ENCODE measurements around the gene TAX1BP3.

DNA sequence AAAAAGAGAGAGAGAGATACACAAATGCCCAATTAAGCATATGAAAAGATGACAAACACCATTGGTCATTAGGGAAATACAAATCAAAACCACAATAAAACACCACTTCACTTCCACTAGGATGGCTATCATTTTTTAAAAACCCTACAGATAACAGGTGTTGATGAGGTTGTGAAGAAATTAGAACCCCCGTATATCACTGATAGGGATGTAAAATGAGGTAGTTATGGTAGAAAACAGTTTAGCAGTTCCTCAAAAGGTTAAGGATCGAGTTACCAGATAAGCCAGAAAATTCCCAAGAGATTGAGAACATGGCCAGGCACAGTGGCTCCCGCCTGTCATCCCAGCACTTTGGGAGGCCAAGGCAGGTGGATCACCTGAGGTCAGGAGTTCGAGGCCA, 24.8 kb upstream of the TAX1BP3 start:
- TF ChIP-seq ZBTB21 (tag by site-specific recombination; IDR thresholded peaks at IDR 0.05), result no peak
- no peak for TF ChIP-seq HOXA7 (CRISPR knock-in tag; IDR thresholded peaks at IDR 0.05; ENCODE audit: borderline replicate concordance)
- TF ChIP-seq, protein P1, sequence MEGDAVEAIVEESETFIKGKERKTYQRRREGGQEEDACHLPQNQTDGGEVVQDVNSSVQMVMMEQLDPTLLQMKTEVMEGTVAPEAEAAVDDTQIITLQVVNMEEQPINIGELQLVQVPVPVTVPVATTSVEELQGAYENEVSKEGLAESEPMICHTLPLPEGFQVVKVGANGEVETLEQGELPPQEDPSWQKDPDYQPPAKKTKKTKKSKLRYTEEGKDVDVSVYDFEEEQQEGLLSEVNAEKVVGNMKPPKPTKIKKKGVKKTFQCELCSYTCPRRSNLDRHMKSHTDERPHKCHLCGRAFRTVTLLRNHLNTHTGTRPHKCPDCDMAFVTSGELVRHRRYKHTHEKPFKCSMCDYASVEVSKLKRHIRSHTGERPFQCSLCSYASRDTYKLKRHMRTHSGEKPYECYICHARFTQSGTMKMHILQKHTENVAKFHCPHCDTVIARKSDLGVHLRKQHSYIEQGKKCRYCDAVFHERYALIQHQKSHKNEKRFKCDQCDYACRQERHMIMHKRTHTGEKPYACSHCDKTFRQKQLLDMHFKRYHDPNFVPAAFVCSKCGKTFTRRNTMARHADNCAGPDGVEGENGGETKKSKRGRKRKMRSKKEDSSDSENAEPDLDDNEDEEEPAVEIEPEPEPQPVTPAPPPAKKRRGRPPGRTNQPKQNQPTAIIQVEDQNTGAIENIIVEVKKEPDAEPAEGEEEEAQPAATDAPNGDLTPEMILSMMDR (tag by site-specific recombination; IDR thresholded peaks at IDR 0.05), result no peak
- TF ChIP-seq MEIS1 (CRISPR knock-in tag; IDR thresholded peaks at IDR 0.05; ENCODE audit: borderline replicate concordance), result no peak
- no peak for TF ChIP-seq ZNF416 (tag by site-specific recombination; IDR thresholded peaks at IDR 0.05)
- no peak for TF ChIP-seq ZNF23 (tag by site-specific recombination; IDR thresholded peaks at IDR 0.05; ENCODE audit: borderline replicate concordance)

Data from HEK293 (cell line).